Psoas muscle (tissue), 8 donors: Measurements from ENCODE around the gene MGAT1. TPM values are rescaled to one million over a fixed set of nuclear protein-coding genes. Genes with fewer than 3 reads are reported as not detected.
"Not testable (repeated sequence)": the region's sequence is repeated elsewhere in the genome, so short reads cannot be mapped to it uniquely, and the experiment has no call there.

Experiments used
- ATAC-seq, 4 donors: fragments of 200-7000 bp; cut with Tn5 transposase; one replicate each; pipeline ENCODE4 v1.9.1; 2020; ENCODE audit warnings: moderate library complexity in 3 of 4, mild to moderate bottlenecking in 2 of 4
- DNase-seq, 2 donors: peaks; one replicate each; pipeline ENCODE4 v3.0.0-alpha.2; 2020
- H3K27ac ChIP-seq: fragments of 200-600 bp; one replicate; pipeline ENCODE4 v1.8.0; 2022
- H3K27me3 ChIP-seq, 3 donors: fragments of 200-600 bp in 1 of 3; one replicate each; pipeline versions ENCODE4 v1.6.1 to v1.8.0; 2013 to 2022; ENCODE audit warnings: low read length in 2 of 3, mild to moderate bottlenecking in 2 of 3, moderate library complexity in 1 of 3; ENCODE audit not compliant: insufficient read depth in 3 of 3
- H3K36me3 ChIP-seq, 2 donors: fragments of 200-600 bp in 1 of 2; one replicate each; pipeline versions ENCODE4 v1.6.1 to v1.8.0; 2013 to 2022; ENCODE audit warnings: low read depth in 1 of 2, mild to moderate bottlenecking in 1 of 2, moderate library complexity in 1 of 2; ENCODE audit not compliant: insufficient read depth in 1 of 2
- H3K4me1 ChIP-seq: fragments of 200-600 bp; one replicate; pipeline ENCODE4 v1.8.0; 2022
- H3K4me3 ChIP-seq: fragments of 200-600 bp; one replicate; pipeline ENCODE4 v1.8.0; 2022; ENCODE audit warnings: mild to moderate bottlenecking
- H3K9me3 ChIP-seq: fragments of 200-600 bp; one replicate; pipeline ENCODE4 v1.8.0; 2022
- WGBS, 3 donors: extraction: QIAGEN DNeasy Blood & Tissue Kit; methylation state at CpG; one replicate each; pipeline versions ENCODE4 v1.1.6 to v1.1.7; 2013; 5-methylcytosine and 5-hydroxymethylcytosine counted together
- intact Hi-C, 2 donors: fragments of 100-400 bp; cut with DNase I; formaldehyde crosslinking; loops; one replicate each; pipeline versions ENCODE4 v1.11.0 to v1.14.2; 2022
- polyA plus RNA-seq, 3 donors: library from polyadenylated mRNA; stranded (reverse); fragments of 200-250 nt; gene quantifications; one replicate each; pipeline ENCODE4 v1.2.3, GENCODE V29; 2013
- total RNA-seq, 4 donors: library from RNA; stranded (reverse); fragmentation: NEBNext Ultra II Directional in 2 of 4; extraction: Animal tissue kit (Norgen Biotek cat#: 25700) in 2 of 4; gene quantifications; one replicate each; pipeline versions ENCODE4 v1.2.1 to v1.2.4, GENCODE V29; 2021 to 2023
- TF ChIP-seq, protein P1 (sequence below): fragments of 200-600 bp; IDR thresholded peaks from one replicate; pipeline ENCODE4 v1.8.0; 2022; ENCODE audit warnings: antibody characterized with exemption
- donor health status: healthy with polysubstance abuse.
- donor health status: DM: no; HTN: no; CAD: no; lungs with moderate emphysema.
- donor health status: Bipolar disorder and iron deficiency.
- donor health status: healthy.
- donor health status: DM: yes; HTN: yes; CAD: no.
- donor health status: DM: no; HTN: no; CAD: no.
- donor health status: DM: no; HTN: no; CAD: no.
- donor health status: DM: yes; HTN: yes; CAD: no.

Gene MGAT1
- total and polyA plus RNA-seq, 7 donors, result 53.6 to 134 (median 71.6) TPM

DNA sequence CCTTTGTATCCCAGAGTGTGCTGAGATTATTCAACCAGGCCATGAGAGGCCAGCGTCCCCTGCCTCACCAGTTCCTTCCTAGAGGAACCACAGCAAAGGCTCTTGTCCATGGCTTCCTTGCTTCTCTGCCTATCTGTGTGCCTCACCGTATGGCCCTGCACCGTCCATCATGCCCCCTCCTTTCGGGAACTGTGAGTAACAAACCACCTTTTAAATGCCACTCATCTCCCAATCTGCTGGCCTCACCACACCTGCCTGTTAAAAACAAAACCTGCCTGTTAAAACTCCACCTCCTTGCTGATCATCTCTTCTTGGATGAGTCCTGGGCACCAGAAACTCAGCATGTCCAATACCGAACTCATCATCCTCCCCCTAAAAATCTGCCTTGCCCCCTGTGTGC lies 58.4 kb downstream of the MGAT1 start:
- ATAC-seq (no peak), DNase-seq (no peak)
- no peaks in the 10 kb centered on the region for H3K4me1 ChIP-seq
- no peaks in the 10 kb centered on the region for H3K9me3 ChIP-seq
- H3K27me3 ChIP-seq, result peaks cover 0 to 8% (median 0%) of the 10 kb centered on the region in 3 donors
- no peak overlapping the region for H3K4me3 ChIP-seq
- H3K36me3 ChIP-seq, result no peaks in the 10 kb centered on the region
- 65 to 71% (median 66%) methylated on average over 5 of the region's 5 CpGs for WGBS, 3 donors
- TF ChIP-seq, protein P1, sequence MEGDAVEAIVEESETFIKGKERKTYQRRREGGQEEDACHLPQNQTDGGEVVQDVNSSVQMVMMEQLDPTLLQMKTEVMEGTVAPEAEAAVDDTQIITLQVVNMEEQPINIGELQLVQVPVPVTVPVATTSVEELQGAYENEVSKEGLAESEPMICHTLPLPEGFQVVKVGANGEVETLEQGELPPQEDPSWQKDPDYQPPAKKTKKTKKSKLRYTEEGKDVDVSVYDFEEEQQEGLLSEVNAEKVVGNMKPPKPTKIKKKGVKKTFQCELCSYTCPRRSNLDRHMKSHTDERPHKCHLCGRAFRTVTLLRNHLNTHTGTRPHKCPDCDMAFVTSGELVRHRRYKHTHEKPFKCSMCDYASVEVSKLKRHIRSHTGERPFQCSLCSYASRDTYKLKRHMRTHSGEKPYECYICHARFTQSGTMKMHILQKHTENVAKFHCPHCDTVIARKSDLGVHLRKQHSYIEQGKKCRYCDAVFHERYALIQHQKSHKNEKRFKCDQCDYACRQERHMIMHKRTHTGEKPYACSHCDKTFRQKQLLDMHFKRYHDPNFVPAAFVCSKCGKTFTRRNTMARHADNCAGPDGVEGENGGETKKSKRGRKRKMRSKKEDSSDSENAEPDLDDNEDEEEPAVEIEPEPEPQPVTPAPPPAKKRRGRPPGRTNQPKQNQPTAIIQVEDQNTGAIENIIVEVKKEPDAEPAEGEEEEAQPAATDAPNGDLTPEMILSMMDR, result no peak
- H3K27ac ChIP-seq, result no peak overlapping the region
- intact Hi-C loops, result no loop called here

DNA sequence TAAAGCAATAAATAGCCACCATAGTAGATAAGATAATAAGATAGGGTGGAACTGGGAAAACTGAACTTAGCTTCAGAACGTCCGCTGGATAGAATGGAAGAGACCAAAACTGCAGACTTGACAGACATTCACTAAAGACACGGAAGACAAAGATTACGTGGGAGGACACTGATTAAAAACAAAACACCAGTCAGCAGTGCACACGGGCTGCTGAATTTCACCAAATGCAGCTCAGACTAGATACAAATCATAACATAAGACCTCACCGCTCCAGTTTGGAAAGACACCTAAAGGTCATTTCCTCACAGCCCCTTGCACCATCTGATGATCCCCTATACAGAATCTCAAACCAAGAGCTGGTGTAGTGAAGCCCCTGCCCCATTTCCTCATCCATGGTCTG lies 59.9 kb downstream of the MGAT1 start:
- WGBS, 3 donors, result 80 to 82% (median 81%) methylated on average over 6 of the region's 6 CpGs
- intact Hi-C loops, result no loop called here
- Histone ChIP-seq H3K4me3 (no peak overlapping the region), H3K36me3 (no peaks in the 10 kb centered on the region), H3K27me3 (peaks cover 0 to 7% (median 0%) of the 10 kb centered on the region in 3 donors), H3K4me1 (no peaks in the 10 kb centered on the region), H3K27ac (no peak overlapping the region), H3K9me3 (no peaks in the 10 kb centered on the region)
- no peak for DNase-seq
- TF ChIP-seq, protein P1, result no peak
- no peak for ATAC-seq

DNA sequence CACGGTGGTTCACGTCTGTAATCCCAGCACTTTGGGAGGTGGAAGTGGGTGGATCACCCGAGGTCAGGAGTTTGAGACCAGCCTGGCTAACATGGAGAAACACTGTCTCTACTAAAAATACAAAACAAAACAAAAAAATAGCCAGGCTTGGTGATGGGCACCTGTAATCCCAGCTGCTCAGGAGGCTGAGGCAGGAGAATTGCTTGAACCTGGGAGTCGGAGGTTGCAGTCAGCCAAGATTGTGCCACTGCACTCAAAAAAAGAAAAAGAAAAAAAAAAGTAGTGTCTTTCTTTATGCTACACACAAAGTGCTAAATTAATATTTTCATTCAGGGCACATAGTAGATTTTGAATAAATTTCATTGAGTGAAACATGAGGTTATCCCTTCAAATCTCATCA lies 61.7 kb downstream of the MGAT1 start:
- H3K36me3 ChIP-seq, H3K27me3 ChIP-seq, H3K4me3 ChIP-seq, intact Hi-C loops, H3K27ac ChIP-seq, DNase-seq, H3K9me3 ChIP-seq, ATAC-seq, H3K4me1 ChIP-seq: not testable (repeated sequence)
- 68 to 77% (median 71%) methylated on average over 4 of the region's 4 CpGs for WGBS, 3 donors

DNA sequence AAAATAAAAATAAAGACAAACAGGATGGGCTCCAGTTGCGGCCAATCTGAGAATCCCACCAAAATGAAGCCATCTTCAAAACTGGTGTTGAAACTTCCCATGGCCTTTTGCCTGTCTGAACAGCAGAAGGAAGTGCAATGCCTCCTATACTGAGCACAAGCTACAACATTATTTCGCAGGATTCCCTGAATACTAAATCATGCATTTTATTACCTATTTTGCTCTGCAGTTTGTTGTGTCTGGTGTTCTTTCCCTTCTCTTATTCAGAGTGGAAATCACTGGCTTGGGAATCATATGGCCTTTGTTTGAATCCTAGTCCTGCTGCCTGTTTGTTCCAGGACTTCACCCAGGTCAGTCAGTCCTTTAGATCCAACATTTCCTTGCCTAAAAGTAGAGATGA lies 62.6 kb downstream of the MGAT1 start, which contains the start of gene OR2Y1:
Gene OR2Y1 (minus strand): TSS at position 101 of the 400 bp plus-strand sequence. CDS start 0 bp downstream, at position 101.
- peaks cover 0 to 5% (median 3%) of the 10 kb centered on the region in 3 donors for H3K27me3 ChIP-seq
- no peak within 1 kb of the TSS for H3K4me3 ChIP-seq
- DNase-seq, result no peak
- no peak within 1 kb of the TSS for H3K27ac ChIP-seq
- H3K9me3 ChIP-seq, result no peaks in the 10 kb centered on the region
- TF ChIP-seq, protein P1, result no peak
- 77 to 83% (median 78%) methylated on average over 2 of the region's 2 CpGs for WGBS, 3 donors
- no peaks in the 10 kb centered on the region for H3K4me1 ChIP-seq
- intact Hi-C loops, result no loop called here
- no peak for ATAC-seq
- no peaks in the 10 kb centered on the region for H3K36me3 ChIP-seq

DNA sequence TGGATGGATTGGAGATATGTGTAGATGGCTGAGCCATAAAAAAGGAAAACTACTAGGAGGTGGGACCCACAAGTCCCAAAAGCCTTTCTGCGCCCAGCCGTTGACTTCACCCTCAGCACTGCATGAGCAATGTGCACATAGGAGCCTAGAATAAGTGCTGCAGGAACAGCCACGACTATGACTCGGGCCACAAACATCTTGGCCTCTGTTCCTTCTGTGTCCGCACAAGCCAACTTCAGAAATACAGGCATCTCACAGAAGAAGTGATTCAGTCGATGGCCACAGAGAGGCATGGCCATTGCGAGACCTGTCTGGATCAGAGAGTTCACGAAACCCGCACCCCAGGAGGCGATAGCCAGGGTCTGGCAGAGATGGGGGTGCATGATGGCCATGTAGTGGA lies 63.3 kb downstream of the MGAT1 start:
- intact Hi-C loops, result no loop called here
- Histone ChIP-seq H3K4me1 (no peaks in the 10 kb centered on the region), H3K4me3 (no peak overlapping the region), H3K9me3 (no peaks in the 10 kb centered on the region), H3K27ac (no peak overlapping the region), H3K27me3 (peaks cover 0 to 5% (median 3%) of the 10 kb centered on the region in 3 donors), H3K36me3 (no peaks in the 10 kb centered on the region)
- WGBS, 3 donors, result 84 to 87% (median 86%) methylated on average over 10 of the region's 10 CpGs
- no peak for ATAC-seq
- no peak for DNase-seq
- TF ChIP-seq, protein P1, result no peak
